Measurements from ENCODE around the gene XRCC5.
"Not testable (repeated sequence)": the region's sequence is repeated elsewhere in the genome, so short reads cannot be mapped to it uniquely, and the experiment has no call there.

Gene XRCC5

GRCh38 chr2:216108967-216109921 is at the start of gene XRCC5:
Gene XRCC5 (plus strand): TSS chr2:216109348. CDS start chr2:216109437, 89 bp downstream.
- DNase-seq = peak; percentile 31 to 96 (median 88)

DNA sequence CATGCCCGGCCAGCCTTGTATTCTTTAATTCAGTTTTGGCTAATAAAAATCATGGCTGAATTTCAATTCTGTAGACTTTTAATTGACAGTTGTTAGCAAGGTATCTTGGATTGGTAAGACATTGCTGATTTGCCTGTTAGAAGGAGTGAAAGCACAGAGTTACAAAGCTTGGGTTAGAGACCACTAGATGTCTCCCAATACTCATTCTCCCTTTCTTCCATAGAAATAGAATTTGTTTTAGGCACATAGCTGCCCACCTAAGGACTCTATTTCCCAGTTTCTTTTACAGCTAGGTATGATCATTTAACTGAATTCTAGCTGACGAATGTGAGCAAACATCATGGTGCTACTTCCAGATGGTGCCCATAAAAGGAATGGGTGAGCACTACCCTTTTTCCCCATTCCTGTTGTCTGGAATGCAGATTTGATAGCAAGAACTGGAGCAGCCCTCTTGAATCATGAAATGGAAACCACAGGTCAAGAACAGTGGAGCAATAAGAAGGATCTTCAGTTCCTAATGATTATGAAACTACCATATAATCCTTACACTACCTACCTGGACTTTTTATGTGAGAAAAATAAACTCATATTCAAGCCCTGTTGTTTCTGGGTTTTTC is 45.0 kb upstream of the XRCC5 start:
- DNase-seq = no peak

DNA sequence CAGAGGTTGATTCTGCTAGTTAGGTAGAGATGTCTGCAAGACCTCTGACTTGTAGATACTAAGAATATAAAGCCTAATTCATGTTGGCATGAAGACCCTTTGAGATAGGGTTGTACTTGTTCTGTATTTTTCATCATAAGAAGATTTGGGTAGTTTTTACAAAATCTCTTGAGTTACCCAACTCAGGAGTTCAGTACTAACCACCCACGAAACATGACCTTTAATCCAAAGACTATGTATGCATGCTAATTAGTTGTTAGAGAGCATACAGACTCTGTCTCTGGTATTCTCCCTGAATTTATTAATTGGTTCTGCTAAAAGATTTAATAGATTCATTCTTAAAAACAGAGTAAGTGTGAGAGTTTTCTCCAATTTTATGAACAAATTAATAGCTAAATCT is 44.5 kb upstream of the XRCC5 start:
- DNase-seq = no peak

DNA sequence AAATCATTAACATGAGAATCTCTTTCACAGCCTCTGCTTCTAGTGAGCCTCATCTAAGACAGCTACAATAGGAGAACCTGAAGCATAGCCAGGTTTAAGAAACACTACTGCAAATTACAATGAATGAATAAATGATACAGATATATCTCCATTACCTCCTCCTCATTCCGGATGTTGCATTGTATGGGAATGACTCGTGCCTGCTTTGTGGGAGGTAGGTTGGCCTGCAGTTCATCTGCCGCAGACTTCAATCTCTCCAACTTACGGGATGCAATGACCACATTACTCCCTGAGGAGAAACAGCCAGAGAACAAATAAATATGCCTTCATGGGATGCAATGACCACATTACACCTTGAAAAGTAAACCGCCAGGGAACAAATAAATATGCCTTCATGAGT is 42.9 kb upstream of the XRCC5 start:
- no peak for DNase-seq

DNA sequence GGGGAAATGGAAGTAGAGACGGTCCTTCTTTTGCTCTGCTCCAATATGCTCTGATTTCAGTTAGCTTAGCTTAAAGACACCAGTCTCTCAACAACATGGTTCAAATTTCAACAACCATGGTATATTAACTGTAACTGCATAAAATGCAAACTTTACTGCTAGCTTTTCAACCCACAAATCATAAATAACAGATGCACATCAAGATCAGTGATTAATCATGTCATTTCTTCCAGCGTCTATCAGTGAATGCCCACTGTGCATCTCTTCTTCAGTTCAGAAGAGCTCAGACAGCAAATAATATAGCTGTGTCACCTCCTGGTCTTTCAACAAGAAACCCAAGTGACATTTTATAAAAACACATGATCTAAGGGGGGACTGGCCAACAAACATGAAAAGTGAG is 40.1 kb upstream of the XRCC5 start:
- DNase-seq = no peak

GRCh38 chr2:216070195-216070594 is 39.0 kb upstream of the XRCC5 start:
- DNase-seq = no peak

DNA sequence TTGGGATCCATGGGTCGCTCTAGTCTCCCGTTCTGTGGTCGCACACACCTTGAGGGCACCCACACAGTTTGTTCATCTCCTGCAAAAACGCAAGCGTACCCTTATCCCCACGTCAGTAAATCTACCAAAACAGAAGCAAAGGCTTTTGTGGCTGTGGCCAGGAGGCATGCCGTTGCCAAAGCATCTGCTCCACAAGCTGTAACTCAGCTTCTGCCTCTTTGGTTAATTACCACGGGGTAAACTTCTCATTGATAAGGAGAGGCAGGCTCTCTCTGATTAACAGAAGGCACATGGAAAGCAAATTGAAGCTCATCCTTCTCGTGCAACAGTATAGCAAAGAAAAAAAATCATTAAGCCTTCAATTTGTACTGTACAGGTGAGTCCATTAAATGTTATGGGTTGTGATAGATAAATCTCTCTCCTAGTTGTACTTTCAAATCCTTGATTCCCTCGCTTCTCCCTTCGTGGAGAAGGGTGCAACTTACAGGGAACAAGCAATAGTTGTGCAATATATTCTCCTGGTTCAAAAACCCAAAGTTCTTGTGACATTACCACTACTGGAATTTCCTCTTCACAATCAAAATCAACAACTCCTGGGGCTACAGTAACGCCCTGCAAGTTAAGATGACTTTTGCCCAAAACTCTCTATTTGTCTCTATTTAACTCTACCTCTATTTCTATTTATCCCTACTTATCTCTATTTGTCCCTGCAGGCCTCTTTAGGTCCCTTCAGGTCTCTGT is 37.9 kb upstream of the XRCC5 start:
- DNase-seq = no peak

GRCh38 chr2:216072473-216072872 is 36.7 kb upstream of the XRCC5 start:
- no peak for DNase-seq

GRCh38 chr2:216073773-216074172 is 35.4 kb upstream of the XRCC5 start:
- DNase-seq = no peak

- DNase-seq = no peak
These were observed 34.8 kb upstream of the XRCC5 start for GRCh38 chr2:216074380-216074779.

GRCh38 chr2:216074794-216075193 is 34.4 kb upstream of the XRCC5 start:
- no peak for DNase-seq

DNA sequence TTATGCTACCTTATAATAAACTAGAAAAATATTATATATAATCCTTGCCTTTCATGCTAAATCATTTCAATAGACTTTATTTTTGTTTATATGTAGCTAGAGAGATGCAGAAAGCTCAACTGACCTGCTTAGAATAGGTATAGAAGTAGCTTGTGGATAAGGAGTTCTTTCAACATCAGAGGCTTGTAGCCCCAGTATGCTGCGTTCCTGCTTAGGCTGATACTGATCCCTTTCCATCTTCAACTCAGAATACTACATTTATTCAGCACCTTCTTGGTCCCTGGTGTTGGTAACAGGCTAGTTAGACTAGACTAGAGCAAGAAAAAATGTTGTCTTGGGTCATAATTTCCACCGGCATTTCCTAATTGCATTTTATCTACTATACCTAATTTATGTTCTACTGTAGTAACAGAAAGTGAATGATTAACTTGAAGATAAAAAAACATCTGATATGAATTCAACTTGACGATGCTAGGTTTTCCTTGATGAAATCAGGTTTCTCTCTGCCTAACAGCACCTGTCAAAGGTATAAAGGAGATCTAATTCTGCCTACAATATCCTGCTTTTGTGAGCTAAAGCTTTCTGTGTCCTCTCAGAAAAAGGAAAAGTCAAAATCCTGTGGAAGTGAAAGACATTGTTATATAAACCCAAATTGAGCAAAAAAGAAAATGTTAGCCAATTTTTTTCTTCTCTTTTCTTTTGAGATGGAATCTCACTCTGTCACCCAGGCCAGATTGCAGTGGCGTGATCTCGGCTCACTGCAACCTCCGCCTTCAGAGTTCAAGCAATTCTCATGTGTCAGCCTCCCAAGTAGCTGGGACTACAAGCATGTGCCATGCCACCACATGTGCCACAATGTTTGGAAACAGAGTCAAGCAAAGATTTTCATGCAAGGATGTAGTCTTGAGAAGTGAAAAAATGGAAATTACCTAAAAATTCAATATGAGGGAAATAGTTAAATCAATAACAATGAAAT is 33.4 kb upstream of the XRCC5 start:
- peak in 1 of 56 donors; percentile 2 for DNase-seq

- DNase-seq = no peak
These were observed 30.4 kb upstream of the XRCC5 start for GRCh38 chr2:216078776-216079175.

GRCh38 chr2:216080048-216080447 is 29.1 kb upstream of the XRCC5 start:
- not testable (repeated sequence) for DNase-seq

DNA sequence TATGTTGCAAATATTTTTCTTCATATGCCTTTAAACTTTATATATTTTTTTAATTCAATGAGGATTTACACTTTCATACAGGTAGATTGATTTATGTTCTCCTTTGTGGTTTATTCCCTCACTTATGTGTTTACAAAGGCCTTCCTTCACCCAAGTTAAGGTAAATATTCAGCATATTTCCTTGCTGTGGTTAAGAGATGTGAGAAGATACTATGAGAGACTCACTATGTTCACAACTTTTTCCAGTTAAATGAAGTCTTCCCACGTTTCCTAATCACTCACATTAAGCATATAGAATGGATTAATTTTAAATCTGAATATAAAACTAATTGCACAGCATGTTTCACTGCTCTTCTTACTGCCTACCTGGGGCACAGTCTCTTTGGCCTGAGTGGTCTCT is 28.1 kb upstream of the XRCC5 start:
- no peak for DNase-seq

- DNase-seq = peak in 55 of 56 donors; percentile 27 to 89 (median 73)
These were observed 27.5 kb upstream of the XRCC5 start, which contains the start of the genes PECR and TMEM169 for GRCh38 chr2:216081487-216082116. Gene PECR (minus strand): TSS chr2:216081809. CDS start chr2:216081741, 68 bp downstream. Gene TMEM169 (plus strand): TSS chr2:216081919. CDS start chr2:216095964, 14,045 bp downstream.

- DNase-seq = peak in 18 of 56 donors; percentile 4 to 48 (median 34)
These were observed 26.9 kb upstream of the XRCC5 start for GRCh38 chr2:216082117-216082711.

GRCh38 chr2:216082805-216083204 is 26.3 kb upstream of the XRCC5 start:
- DNase-seq = peak in 14 of 56 donors; percentile 5 to 33 (median 11)

Data from nucleus accumbens (tissue), 56 donors.